PFSK-1 (cell line): Measurements from ENCODE around the gene GPR160.

Experiments
- FOXP2 ChIP-seq: optimal IDR thresholded peaks from 2 replicates; pipeline ENCODE3; 2011; ENCODE audit warnings: borderline replicate concordance, control low read depth, inconsistent platforms; ENCODE audit not compliant: insufficient read depth; ENCODE audit errors: extremely low read length, extremely low read depth
- POLR2AphosphoS5 ChIP-seq: IDR thresholded peaks from 2 replicates; pipeline ENCODE4 v1.6.1; 2012; ENCODE audit warnings: low read depth, mild to moderate bottlenecking, control low read depth, low read length, moderate library complexity
- REST ChIP-seq, 2 experiments: IDR thresholded peaks; 2 replicates each; pipeline versions ENCODE4 v1.6.1 to v1.8.0; 2011 to 2012; ENCODE audit warnings: low read depth in 2 of 2, low read length in 2 of 2, control low read depth in 1 of 2, inconsistent platforms in 1 of 2, mild to moderate bottlenecking in 1 of 2, moderate library complexity in 1 of 2; ENCODE audit not compliant: insufficient read depth in 1 of 2
- SIN3A ChIP-seq: IDR thresholded peaks from 2 replicates; pipeline ENCODE4 v1.6.1; 2012; ENCODE audit warnings: mild to moderate bottlenecking, low read length, moderate library complexity, borderline replicate concordance; ENCODE audit not compliant: insufficient read depth
- TAF1 ChIP-seq: IDR thresholded peaks from 2 replicates; pipeline ENCODE4 v1.6.1; 2012; ENCODE audit warnings: low read length, control low read depth, borderline replicate concordance; ENCODE audit not compliant: insufficient read depth

The GPR160 gene

GRCh38 chr3:170002231-170002630 lies 35.6 kb upstream of the GPR160 start:
- no peak for TF ChIP-seq SIN3A
- no peak for TF ChIP-seq FOXP2
- no peak for TF ChIP-seq POLR2AphosphoS5
- no peak for TF ChIP-seq TAF1
- TF ChIP-seq REST (IDR thresholded peaks at IDR 0.05; ENCODE audit: insufficient read depth in 1 of 2, low read depth in 2 of 2, low read length in 2 of 2), result no peak

GRCh38 chr3:170002879-170003278 lies 34.9 kb upstream of the GPR160 start:
- no peak for TF ChIP-seq REST (IDR thresholded peaks at IDR 0.05; ENCODE audit: insufficient read depth in 1 of 2, low read depth in 2 of 2, low read length in 2 of 2)
- no peak for TF ChIP-seq SIN3A
- no peak for TF ChIP-seq POLR2AphosphoS5

GRCh38 chr3:170003881-170004356 lies 33.9 kb upstream of the GPR160 start:
- TF ChIP-seq SIN3A (no peak), REST (IDR thresholded peaks at IDR 0.05; ENCODE audit: insufficient read depth in 1 of 2, low read depth in 2 of 2, low read length in 2 of 2) (no peak), FOXP2 (no peak), TAF1 (no peak), POLR2AphosphoS5 (no peak)

- no peak for TF ChIP-seq REST (IDR thresholded peaks at IDR 0.05; ENCODE audit: insufficient read depth in 1 of 2, low read depth in 2 of 2, low read length in 2 of 2)
- TF ChIP-seq POLR2AphosphoS5, result no peak
- no peak for TF ChIP-seq SIN3A
- TF ChIP-seq FOXP2, result no peak
- TF ChIP-seq TAF1, result no peak
Observed at GRCh38 chr3:170007031-170007663, 30.6 kb upstream of the GPR160 start.

GRCh38 chr3:170010498-170010897 lies 27.3 kb upstream of the GPR160 start:
- TF ChIP-seq SIN3A (no peak), POLR2AphosphoS5 (no peak), TAF1 (no peak), REST (IDR thresholded peaks at IDR 0.05; ENCODE audit: insufficient read depth in 1 of 2, low read depth in 2 of 2, low read length in 2 of 2) (no peak), FOXP2 (no peak)
